HG02981 (cell line): ENCODE measurements around the gene CIBAR2.

Experiments
- ATAC-seq: cut with Tn5 transposase; IDR thresholded peaks from one replicate; pipeline ENCODE4 v1.9.1; 2021; ENCODE audit warnings: mild to moderate bottlenecking, moderate library complexity; ENCODE audit not compliant: unreplicated experiment

CIBAR2 gene

DNA sequence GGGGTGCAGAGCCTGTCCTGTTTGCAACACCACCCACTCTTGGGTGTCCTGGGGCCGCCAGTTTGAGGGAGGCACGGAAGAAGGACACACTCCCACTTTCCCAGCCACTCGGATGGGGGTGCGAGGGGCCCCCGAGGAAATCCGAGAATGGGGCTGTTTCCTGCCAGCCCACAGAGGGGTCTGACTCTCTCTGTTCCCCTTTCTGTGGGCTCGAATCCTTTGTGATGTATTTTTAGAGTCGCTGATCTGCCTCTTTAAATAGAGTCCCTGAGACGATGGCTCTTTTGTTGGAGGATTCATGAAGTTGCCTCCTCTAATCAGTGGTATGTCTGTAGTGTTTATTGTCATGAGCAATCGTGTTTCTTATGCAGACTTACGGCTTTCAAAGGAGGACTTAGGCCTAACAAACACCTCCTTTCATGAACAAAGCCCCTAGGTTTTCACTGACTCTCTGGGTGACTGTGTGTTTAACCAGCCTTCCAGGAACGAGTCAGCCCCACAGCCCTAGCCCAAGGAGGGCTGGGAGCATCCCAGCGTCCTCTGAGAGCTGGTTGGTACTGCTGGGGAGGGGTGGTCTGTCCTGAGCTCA, 29.1 kb downstream of the CIBAR2 start:
- ATAC-seq = no peak

- no peak for ATAC-seq
These were observed 29.9 kb downstream of the CIBAR2 start for GRCh38 chr16:85082173-85083050.

GRCh38 chr16:85081765-85082164, 30.5 kb downstream of the CIBAR2 start:
- ATAC-seq = no peak

DNA sequence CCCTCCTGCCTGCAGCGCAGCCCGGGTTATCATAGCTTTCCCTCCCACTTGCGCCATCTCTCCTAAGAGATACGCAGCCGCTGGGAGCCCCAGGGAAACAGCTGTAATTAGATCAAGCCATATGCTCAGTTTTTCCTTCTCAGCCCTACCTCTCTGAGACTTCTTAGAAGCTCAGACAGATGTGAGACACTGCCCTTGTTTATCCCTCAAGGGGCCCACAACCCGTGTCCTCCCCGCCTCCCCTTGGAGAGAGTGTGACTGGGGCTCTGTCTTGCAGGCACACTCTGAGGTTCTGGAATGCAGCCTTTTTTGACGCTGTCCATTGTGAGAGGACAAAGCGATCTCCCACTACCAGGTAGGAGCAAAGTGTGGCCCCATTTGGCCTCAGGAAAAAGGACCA, 31.2 kb downstream of the CIBAR2 start:
- no peak for ATAC-seq

DNA sequence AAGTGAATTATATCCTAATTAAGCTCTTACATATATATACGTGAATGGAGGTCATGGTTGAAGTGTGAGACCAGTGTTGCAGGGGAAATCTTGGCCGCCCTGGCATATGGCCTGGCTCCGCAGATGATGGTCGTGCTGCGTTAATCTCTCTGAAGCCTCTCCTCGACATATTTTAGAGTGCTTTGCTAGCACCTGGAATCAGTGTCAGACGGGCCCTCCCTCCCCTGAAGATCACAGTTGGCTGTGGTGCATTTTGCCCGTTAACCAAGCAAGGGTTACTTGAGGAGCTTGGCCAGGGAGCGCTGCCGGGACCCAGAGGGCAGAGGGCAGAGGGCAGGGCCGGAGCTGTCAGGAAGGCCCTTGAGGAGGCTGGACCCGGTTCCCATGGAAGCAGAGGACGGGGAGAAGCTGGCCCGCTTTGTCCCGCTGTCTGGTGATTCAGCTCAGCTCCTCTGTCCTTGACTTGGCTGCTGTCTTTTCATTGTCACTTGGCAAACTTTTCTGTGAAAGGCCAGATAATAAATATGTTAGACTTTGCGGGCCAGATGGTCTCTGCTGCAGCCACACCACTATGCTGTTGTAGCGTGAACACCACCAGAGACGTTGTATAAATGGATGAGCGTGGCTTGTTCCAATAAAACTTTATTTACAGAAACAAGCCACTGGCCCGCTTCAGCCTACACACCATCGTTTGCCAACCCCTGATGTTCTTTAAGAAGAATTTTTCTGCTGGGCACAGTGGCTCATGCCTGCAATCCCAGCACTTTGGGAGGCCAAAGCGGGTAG, 32.3 kb downstream of the CIBAR2 start:
- no peak for ATAC-seq

DNA sequence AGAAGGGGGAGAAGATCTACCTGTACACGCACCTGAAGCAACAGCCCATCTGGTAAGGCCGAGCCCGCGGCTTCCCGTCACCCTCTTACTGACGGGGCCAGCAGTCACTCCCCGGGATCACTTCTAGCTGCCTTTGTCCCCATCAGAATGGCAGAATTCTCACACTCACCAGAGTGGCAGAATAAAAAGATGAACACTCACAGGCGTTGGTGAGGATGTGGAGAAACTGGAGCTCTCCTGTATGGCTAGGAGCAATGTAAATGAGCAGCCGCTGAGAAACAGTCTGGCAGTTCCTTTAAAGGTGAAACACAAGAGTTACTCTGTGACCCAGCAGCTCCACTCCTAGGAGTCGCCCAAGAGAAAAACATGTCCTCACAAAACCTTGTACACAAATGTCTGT, 33.3 kb downstream of the CIBAR2 start:
- no peak for ATAC-seq

- ATAC-seq = no peak
These were observed 34.0 kb downstream of the CIBAR2 start for GRCh38 chr16:85078226-85078625.

GRCh38 chr16:85077576-85078125, 34.6 kb downstream of the CIBAR2 start:
- ATAC-seq = no peak

- ATAC-seq = no peak
These were observed 35.2 kb downstream of the CIBAR2 start for GRCh38 chr16:85077039-85077438.

- ATAC-seq = no peak
These were observed 36.9 kb downstream of the CIBAR2 start for GRCh38 chr16:85075236-85075924.

- no peak for ATAC-seq
These were observed 37.9 kb downstream of the CIBAR2 start for GRCh38 chr16:85074225-85074914.

GRCh38 chr16:85072947-85073346, 39.3 kb downstream of the CIBAR2 start:
- no peak for ATAC-seq

- ATAC-seq = no peak
These were observed 40.0 kb downstream of the CIBAR2 start for GRCh38 chr16:85072076-85072860.

- ATAC-seq = no peak
These were observed 43.1 kb downstream of the CIBAR2 start for GRCh38 chr16:85069171-85069570.

DNA sequence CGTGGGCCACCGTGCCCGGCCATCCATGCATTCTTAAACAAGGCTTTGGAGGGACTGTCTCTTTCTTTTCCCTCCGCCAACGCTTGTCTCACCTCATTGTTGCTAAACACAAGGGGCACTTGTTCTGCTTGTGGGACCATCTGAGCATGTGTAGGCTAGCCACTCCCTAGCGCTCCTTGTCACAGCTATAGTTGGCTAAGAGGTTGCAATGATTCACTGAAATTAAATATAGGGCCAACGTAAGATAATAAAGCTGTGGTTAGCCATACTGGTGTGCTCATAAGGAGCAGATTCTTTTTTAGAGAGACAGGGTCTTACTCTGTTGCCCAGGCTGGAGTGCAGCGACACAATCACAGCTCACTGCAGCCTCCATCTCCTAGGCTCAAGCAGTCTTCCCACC, 43.5 kb downstream of the CIBAR2 start:
- ATAC-seq = no peak

GRCh38 chr16:85067426-85067825, 44.8 kb downstream of the CIBAR2 start:
- ATAC-seq = no peak

DNA sequence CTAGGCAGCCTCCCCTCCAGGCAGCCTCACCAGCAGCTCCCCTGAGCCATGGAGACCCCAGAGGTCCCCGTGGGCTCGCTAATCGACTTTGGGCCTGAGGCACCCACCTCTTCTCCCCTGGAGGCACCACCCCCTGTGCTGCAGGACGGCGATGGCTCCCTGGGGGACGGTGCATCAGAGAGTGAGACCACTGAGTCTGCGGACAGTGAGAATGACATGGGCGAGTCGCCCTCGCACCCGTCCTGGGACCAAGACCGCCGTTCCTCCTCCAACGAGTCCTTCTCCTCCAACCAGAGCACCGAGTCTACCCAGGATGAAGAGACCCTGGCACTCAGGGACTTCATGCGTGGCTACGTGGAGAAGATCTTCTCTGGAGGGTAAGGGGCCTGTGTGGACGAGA, 45.2 kb downstream of the CIBAR2 start:
- ATAC-seq = no peak

DNA sequence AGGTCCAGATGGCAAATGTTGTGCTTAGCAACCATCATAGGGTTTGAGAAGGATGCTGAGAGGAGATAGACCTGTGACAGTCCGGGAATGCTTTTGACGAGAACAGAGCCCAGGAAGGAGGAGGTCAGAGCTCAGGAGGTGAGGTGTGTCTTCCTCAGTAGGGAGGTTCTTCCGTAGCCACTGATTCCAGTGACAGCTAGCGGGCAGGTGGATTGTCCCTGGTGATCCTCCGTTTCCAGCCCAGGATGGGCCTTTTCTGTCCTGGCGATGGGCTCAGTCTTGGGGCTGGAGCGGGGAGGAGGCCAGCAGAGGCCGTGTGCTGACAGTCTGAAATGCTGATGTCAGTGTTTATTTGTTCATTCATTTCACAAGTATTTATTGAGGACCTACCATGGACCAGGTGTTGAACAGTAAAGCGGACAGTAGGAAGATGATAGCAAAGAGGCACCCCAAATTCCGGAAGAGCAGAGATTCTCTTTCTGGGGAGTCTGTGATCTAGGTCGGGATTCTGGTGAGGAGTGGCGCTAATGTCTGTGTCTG, 45.9 kb downstream of the CIBAR2 start:
- ATAC-seq = no peak

DNA sequence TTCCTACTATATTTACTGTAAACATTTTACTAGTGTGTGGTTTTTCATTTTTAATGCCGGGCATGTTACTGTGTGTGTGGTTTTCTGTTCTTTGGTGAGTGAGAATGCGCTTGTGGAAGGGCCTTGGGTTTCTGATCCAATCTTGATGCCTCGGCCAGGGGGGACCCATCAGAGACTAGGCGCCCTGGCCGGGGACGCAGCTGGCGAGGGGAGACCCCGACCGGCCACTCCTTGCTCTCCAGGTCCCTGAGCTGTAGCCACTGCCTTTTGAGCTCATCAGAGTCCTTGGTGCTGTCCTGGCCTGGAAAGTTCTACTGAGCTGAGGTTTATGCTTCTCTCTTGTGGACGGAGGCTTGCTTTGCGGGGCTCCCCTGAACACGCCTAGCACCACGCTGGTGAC, 47.2 kb downstream of the CIBAR2 start:
- ATAC-seq = no peak
